Kidney (tissue), 14 donors: ENCODE data around the gene MIEF1. TPM values are rescaled to one million over a fixed set of nuclear protein-coding genes. Genes with fewer than 3 reads are reported as not detected.
A peak's percentile ranks its signal among the peaks of the same experiment; 100 is the strongest.

Experiments
- DNase-seq, 5 donors: peaks; one replicate each; pipeline ENCODE4 v3.0.0-alpha.2; 2013 to 2020
- FAIRE-seq: peaks from 2 replicates; lab custom pipeline; 2012; peaks lifted over from hg19 to GRCh38; lab: Jason Lieb, UNC
- H3K27ac ChIP-seq, 2 donors: one replicate each; pipeline ENCODE4 v1.7.0; 2013; ENCODE audit warnings: low read depth in 2 of 2, low read length in 2 of 2, inconsistent platforms in 1 of 2
- H3K27me3 ChIP-seq: one replicate; pipeline ENCODE4 v1.7.1; 2013; ENCODE audit warnings: low read length, inconsistent platforms; ENCODE audit not compliant: control insufficient read depth, insufficient read depth
- H3K36me3 ChIP-seq, 3 donors: one replicate each; pipeline versions ENCODE4 v1.7.0 to v1.7.1; 2013; ENCODE audit warnings: low read length in 3 of 3, control low read depth in 1 of 3, inconsistent platforms in 1 of 3; ENCODE audit not compliant: insufficient read depth in 3 of 3, control insufficient read depth in 2 of 3
- H3K4me1 ChIP-seq, 3 donors: one replicate each; pipeline versions ENCODE4 v1.7.0 to v1.7.1; 2013; ENCODE audit warnings: low read length in 3 of 3, inconsistent platforms in 1 of 3, low read depth in 1 of 3; ENCODE audit not compliant: control insufficient read depth in 2 of 3, insufficient read depth in 2 of 3
- H3K4me3 ChIP-seq, 3 donors: one replicate each; pipeline versions ENCODE4 v1.7.0 to v1.8.1; 2013; ENCODE audit warnings: low read length in 3 of 3, control low read depth in 1 of 3, inconsistent platforms in 1 of 3
- H3K9ac ChIP-seq, 3 donors: one replicate each; pipeline versions ENCODE4 v1.7.0 to v1.7.1; 2013; ENCODE audit warnings: low read length in 3 of 3, control low read depth in 1 of 3, inconsistent platforms in 1 of 3
- H3K9me3 ChIP-seq, 3 donors: one replicate each; pipeline versions ENCODE4 v1.7.0 to v1.7.1; 2013; ENCODE audit warnings: low read length in 3 of 3, control low read depth in 1 of 3, inconsistent platforms in 1 of 3; ENCODE audit not compliant: control insufficient read depth in 2 of 3, insufficient read depth in 1 of 3
- intact Hi-C: fragments of 100-400 bp; cut with DNase I; formaldehyde crosslinking; loops from one replicate; pipeline ENCODE4 v1.11.1; 2022
- polyA plus RNA-seq: library from polyadenylated mRNA; stranded (reverse); fragments of 350-450 nt; fragmentation: Illumina TruSeq; extraction: RNeasy Lipid Tissue Mini Kit (QIAGEN cat#74804); gene quantifications from one replicate; pipeline ENCODE4 v1.2.3, GENCODE V29; 2014; ENCODE audit warnings: low read depth, low replicate concordance; ENCODE audit not compliant: insufficient read depth
- total RNA-seq: library from RNA; stranded (reverse); fragmentation: NEBNext Ultra II Directional; extraction: Animal tissue kit (Norgen Biotek cat#: 25700); gene quantifications from one replicate; pipeline ENCODE4 v1.2.1, GENCODE V29; 2021
- TF ChIP-seq, protein P1 (sequence below): IDR thresholded peaks from 3 replicates; pipeline ENCODE4 v1.5.1; 2012; ENCODE audit warnings: mild to moderate bottlenecking, moderate library complexity, borderline replicate concordance; ENCODE audit not compliant: insufficient read depth; ENCODE audit errors: extremely low read depth
- donor health status: control.
- donor health status: control.
- donor health status: control.
- donor health status: control.
- donor health status: control.
- donor health status: DM: yes; HTN: yes; CAD: no.
- donor health status: Normal renal cell carcinoma (clear cell type).

MIEF1 gene
- total and polyA plus RNA-seq, 2 donors from 2014 or later: 13.0 to 27.9 TPM

DNA sequence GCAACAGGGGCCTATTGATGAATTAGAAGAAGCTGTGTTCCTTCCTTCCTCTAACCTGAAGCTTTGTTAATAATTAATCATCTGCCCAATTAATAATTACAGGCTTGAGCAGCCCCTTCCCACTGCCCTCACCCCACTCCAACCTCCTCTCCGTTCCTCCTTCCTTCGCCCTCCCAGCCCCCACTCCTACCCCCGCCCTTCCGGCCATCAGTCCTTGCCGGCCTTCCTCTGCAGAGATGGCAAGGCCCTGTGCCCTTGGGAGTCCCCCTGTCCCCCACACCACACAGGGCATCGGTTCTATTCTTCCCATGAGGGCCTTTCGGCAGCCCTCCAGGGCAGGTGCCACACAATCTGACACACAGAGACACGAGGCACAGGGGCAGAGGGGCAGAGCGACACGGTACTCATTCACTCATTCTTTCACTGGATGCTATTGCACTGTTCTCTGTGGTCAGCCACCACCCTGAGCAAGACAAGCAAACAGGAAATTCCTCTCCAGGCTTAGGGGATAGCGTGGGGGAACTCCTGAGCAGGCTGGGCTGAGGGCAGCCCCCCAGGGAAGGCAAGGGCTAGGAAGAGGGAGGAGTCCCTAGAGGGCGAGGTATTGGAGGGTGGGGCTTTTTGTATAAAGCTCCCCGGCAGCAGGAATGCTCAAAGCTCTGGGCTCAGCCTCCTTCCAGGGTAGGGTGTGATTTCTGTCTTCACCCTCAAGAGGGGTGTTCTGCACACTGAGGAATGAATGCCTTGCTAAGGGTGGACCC, 30.5 kb upstream of the MIEF1 start:
- intact Hi-C loops: no loop called here
- no peak for FAIRE-seq
- H3K9me3 ChIP-seq: no peaks in the 10 kb centered on the region
- no peaks in the 10 kb centered on the region for H3K27me3 ChIP-seq
- peak overlapping the region in 2 of 3 donors; percentile 40 to 59 for H3K4me3 ChIP-seq
- peaks cover 5 to 43% (median 31%) of the 10 kb centered on the region in 3 donors for H3K4me1 ChIP-seq
- peak overlapping the region; percentile 11 to 76 for H3K27ac ChIP-seq
- H3K9ac ChIP-seq: peak overlapping the region in 1 of 3 donors; percentile 46
- H3K36me3 ChIP-seq: no peaks in the 10 kb centered on the region
- TF ChIP-seq, protein P1, sequence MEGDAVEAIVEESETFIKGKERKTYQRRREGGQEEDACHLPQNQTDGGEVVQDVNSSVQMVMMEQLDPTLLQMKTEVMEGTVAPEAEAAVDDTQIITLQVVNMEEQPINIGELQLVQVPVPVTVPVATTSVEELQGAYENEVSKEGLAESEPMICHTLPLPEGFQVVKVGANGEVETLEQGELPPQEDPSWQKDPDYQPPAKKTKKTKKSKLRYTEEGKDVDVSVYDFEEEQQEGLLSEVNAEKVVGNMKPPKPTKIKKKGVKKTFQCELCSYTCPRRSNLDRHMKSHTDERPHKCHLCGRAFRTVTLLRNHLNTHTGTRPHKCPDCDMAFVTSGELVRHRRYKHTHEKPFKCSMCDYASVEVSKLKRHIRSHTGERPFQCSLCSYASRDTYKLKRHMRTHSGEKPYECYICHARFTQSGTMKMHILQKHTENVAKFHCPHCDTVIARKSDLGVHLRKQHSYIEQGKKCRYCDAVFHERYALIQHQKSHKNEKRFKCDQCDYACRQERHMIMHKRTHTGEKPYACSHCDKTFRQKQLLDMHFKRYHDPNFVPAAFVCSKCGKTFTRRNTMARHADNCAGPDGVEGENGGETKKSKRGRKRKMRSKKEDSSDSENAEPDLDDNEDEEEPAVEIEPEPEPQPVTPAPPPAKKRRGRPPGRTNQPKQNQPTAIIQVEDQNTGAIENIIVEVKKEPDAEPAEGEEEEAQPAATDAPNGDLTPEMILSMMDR: no peak
- DNase-seq: peak in 4 of 5 donors; percentile 70 to 84 (median 82)

DNA sequence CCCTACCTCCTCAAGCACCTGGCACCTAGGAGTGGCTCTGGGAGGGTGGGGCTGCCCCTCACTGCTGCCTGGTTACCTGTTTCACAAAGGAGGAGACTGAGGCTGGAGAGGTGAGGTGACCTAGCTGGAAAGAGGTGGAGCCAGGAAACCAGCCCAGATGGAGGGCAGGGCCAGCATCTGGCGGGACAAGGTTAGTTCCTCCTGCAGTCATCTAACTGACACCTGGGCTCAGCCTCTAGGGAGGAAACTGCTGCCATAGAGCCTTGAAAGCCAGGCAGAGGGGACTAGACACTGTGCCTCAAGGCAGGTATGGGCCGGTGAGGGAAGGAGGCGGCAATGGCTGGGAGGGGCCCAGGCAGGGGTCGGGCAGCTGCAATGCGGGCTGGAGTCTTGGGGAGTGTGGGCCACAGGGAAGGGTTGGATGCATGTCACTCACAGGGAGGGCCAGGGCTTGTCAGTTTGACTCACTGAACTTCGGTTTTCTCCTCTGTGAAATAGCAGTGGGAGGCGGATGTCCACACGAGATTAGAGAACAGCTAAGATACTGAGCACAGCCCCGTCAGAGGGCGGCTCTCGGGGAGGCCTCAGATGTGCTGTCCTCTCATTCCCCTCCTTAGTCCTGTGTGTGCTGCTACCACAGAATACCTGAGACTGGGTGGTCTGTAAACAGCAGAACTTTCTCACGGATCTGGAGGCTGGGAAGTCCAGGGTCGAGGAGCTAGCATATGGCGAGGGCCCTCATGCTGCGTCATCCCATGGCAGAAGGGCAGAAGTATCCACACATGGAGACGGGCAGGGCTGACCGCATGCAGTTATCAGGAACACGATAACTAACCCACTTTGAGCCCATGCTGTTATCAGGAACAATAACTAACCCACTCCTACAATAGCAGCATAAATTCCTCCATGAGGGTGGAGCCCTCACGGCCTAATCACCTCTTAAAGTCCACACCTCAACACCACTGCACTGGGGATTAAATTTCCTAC, 29.2 kb upstream of the MIEF1 start:
- H3K9ac ChIP-seq: peak overlapping the region in 1 of 3 donors; percentile 26
- H3K4me1 ChIP-seq: peaks cover 5 to 38% (median 31%) of the 10 kb centered on the region in 3 donors
- no peaks in the 10 kb centered on the region for H3K9me3 ChIP-seq
- no peaks in the 10 kb centered on the region for H3K27me3 ChIP-seq
- TF ChIP-seq, protein P1: no peak
- intact Hi-C loops: no loop called here
- H3K27ac ChIP-seq: peak overlapping the region; percentile 11 to 76
- H3K36me3 ChIP-seq: peaks cover 0 to 2% (median 0%) of the 10 kb centered on the region in 3 donors
- DNase-seq (no peak), FAIRE-seq (no peak)
- H3K4me3 ChIP-seq: no peak overlapping the region

DNA sequence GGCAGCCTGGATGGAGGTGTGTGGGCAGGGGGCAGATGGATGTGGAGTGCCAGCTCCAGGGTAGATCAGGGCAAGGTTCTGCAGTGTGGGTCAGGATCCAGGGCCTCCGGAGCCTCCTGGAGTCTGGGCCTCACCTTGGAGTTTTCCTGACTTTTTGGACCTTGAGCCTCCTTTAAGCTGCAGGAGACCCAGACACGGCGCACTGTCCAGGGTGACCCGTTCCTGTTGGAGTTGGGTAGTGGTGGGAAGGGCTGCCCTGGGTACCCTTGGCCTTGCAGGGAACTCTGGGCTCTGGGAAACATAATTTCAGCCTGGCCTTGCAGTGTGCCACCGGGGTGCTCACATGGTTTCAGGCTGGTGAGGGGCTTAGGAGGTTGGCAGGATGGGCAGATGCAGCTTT, 28.2 kb upstream of the MIEF1 start:
- Histone ChIP-seq H3K27me3 (no peaks in the 10 kb centered on the region), H3K4me1 (peaks cover 5 to 32% (median 24%) of the 10 kb centered on the region in 3 donors), H3K9ac (no peak overlapping the region), H3K27ac (no peak overlapping the region), H3K36me3 (peaks cover 0 to 2% (median 0%) of the 10 kb centered on the region in 3 donors), H3K4me3 (no peak overlapping the region), H3K9me3 (no peaks in the 10 kb centered on the region)
- TF ChIP-seq, protein P1: no peak
- no peak for DNase-seq
- intact Hi-C loops: no loop called here
- no peak for FAIRE-seq
